GM21515 (cell line): Measurements from ENCODE around the gene THAP6.
"Not testable (repeated sequence)": the region's sequence is repeated elsewhere in the genome, so short reads cannot be mapped to it uniquely, and the experiment has no call there.

Experiments
- ATAC-seq: cut with Tn5 transposase; IDR thresholded peaks from one replicate; pipeline ENCODE4 v1.9.1; 2021; ENCODE audit not compliant: unreplicated experiment

Gene THAP6

DNA sequence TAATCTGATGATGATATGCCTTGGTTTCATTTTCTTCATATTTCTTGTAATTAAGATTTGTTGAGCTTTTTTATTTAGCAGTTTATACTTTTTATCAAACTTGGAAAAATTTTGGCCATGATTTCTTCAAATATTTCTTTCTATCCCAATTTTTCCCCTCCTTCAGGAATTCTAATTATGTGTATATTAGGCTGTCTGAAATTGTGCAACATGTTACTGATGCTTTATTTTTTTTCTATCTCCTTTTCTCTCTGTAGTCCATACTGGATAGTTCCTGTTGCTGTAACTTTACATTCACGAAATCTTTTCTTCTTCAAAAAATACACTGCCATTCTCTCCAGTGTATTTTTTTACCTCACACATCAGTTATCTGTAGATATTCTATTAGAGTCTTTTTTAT is 10.8 kb downstream of the THAP6 start:
- no peak for ATAC-seq

GRCh38 chr4:75525910-75526309 is 11.6 kb downstream of the THAP6 start:
- ATAC-seq, result no peak

GRCh38 chr4:75527482-75527881 is 13.2 kb downstream of the THAP6 start:
- ATAC-seq, result no peak

GRCh38 chr4:75530556-75531322 is 16.5 kb downstream of the THAP6 start:
- ATAC-seq, result no peak

- ATAC-seq, result not testable (repeated sequence)
These were observed 17.4 kb downstream of the THAP6 start for GRCh38 chr4:75531536-75532143.

- ATAC-seq, result not testable (repeated sequence)
These were observed 19.1 kb downstream of the THAP6 start for GRCh38 chr4:75533339-75533887.

- ATAC-seq, result not testable (repeated sequence)
These were observed 19.7 kb downstream of the THAP6 start for GRCh38 chr4:75533926-75534325.

- ATAC-seq, result not testable (repeated sequence)
These were observed 23.0 kb downstream of the THAP6 start for GRCh38 chr4:75537308-75537707.

DNA sequence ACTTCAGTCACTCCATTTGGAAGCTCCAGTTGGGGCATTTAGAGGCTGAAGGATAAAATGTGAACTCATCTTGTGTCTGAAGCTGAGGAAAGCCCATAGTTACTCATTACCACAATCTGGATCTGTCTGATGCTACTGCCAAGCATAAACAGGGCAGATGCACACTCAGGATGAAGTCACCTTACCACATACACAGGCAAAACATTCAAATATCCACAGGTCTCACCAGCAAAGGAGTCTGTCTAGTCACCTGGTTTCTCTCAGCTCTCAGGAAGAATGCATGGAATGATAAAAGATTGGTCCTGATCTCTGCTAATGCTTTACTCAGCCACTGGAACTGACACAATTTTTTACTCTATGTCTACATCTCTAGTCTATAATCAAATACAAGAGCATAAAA is 28.6 kb downstream of the THAP6 start:
- ATAC-seq, result no peak

GRCh38 chr4:75544220-75544619 is 29.9 kb downstream of the THAP6 start:
- ATAC-seq, result not testable (repeated sequence)

- no peak for ATAC-seq
These were observed 30.6 kb downstream of the THAP6 start for GRCh38 chr4:75544870-75545269.

DNA sequence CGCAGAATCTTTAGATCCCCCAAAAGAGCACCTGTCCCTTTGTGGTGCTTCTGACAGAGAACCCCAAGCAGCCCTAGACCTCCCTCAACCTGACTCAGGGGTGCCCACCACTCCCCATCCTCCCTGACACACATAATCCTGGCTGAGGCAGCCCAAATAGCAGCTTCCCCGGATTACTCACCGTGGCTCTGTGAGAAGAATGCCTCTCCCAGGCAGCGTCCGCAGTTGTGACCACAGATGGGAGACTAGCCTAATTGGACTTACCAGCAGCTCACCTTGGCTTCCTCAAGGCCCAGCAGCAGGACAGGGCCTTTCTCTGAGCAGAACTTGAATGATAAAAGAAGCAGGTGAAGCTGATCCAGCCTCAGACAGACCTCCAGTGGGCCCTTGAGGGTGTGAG is 31.3 kb downstream of the THAP6 start:
- ATAC-seq, result no peak

- no peak for ATAC-seq
These were observed 33.5 kb downstream of the THAP6 start for GRCh38 chr4:75547647-75548387.

- ATAC-seq, result no peak
These were observed 34.7 kb downstream of the THAP6 start for GRCh38 chr4:75549019-75549418.

GRCh38 chr4:75552452-75552851 is 38.2 kb downstream of the THAP6 start:
- no peak for ATAC-seq

GRCh38 chr4:75555294-75556164 is 41.3 kb downstream of the THAP6 start, which contains the start of gene ODAPH:
TSS of gene ODAPH (plus strand) at chr4:75556066. CDS start at chr4:75556083, 17 bp downstream.
- ATAC-seq, result peak; percentile 95

DNA sequence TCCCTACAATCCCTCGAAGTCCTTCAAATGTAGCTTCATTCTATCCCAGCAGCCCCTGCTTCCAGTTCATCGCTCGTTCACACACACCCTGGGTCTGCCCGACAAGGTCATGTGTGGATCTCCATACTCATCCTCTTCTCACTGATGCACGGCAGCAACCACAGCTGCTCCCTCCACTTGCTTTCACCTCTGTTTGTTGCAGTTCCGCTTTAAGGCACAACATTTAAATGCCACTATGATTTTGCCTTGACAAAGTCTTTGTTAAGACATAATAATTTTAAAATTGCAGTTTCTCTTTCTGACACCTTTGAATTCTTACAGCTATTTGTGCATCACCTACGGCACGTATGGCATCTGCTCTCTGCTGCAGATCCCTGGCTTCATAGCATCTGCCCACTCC is 43.4 kb downstream of the THAP6 start:
- ATAC-seq, result peak; percentile 45

DNA sequence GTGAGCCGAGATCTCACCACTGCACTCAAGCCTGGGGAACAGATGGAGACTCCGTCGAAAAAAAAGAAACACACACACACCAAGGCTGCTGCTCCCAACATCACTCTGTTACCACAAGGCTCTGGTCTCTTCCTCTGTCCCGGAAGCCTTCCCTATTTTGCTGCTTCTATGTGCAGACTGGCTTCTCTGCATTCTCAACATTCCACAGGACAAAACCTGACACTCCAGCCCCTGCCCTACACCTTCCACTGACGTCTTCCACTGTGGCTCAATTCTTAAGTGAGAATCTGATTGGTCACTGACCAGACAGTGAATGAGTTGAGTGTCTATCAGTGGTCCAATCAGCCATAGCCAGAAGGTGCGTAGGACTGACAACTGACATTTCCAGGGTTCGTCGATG is 47.5 kb downstream of the THAP6 start:
- no peak for ATAC-seq

DNA sequence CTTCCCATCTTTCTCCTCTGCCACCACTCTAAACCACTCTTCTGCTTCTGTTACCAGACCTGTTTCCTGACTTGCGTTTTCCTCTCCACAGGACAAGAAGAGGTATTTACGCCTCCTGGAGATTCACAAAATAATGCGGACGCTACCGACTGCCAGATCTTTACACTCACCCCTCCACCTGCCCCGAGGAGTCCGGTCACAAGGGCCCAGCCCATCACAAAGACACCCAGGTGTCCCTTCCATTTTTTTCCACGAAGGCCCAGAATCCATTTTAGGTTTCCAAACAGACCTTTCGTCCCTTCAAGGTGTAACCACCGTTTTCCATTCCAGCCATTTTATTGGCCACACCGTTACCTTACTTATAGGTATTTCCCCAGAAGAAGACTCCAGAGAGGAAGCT is 49.8 kb downstream of the THAP6 start:
- ATAC-seq, result no peak

- ATAC-seq, result no peak
These were observed 51.2 kb downstream of the THAP6 start for GRCh38 chr4:75565481-75565880.

GRCh38 chr4:75566911-75567310 is 52.6 kb downstream of the THAP6 start:
- no peak for ATAC-seq
